Thyroid gland (tissue), 4 donors: ENCODE measurements around the gene COL18A1.

ENCODE experiments used
- POLR2A ChIP-seq, 2 donors: fragments of 450-650 bp; IDR thresholded peaks; one replicate each; pipeline ENCODE4 v1.6.1; 2017; ENCODE audit warnings: antibody characterized with exemption in 2 of 2, mild to moderate bottlenecking in 2 of 2, moderate library complexity in 1 of 2
- TF ChIP-seq, protein P1 (sequence below), 6 experiments: fragments of 200-600 bp in 3 of 6; fragments of 450-650 bp in 3 of 6; sonication (generic) in 3 of 6; IDR thresholded peaks; one replicate each; pipeline ENCODE4 v1.5.1; 2016 to 2019; ENCODE audit warnings: antibody characterized with exemption in 6 of 6, mild to moderate bottlenecking in 2 of 6, inconsistent platforms in 1 of 6, moderate library complexity in 1 of 6

GRCh38 chr21:45377325-45377709 is 27.6 kb upstream of the COL18A1 start:
- TF ChIP-seq, protein P1, sequence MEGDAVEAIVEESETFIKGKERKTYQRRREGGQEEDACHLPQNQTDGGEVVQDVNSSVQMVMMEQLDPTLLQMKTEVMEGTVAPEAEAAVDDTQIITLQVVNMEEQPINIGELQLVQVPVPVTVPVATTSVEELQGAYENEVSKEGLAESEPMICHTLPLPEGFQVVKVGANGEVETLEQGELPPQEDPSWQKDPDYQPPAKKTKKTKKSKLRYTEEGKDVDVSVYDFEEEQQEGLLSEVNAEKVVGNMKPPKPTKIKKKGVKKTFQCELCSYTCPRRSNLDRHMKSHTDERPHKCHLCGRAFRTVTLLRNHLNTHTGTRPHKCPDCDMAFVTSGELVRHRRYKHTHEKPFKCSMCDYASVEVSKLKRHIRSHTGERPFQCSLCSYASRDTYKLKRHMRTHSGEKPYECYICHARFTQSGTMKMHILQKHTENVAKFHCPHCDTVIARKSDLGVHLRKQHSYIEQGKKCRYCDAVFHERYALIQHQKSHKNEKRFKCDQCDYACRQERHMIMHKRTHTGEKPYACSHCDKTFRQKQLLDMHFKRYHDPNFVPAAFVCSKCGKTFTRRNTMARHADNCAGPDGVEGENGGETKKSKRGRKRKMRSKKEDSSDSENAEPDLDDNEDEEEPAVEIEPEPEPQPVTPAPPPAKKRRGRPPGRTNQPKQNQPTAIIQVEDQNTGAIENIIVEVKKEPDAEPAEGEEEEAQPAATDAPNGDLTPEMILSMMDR (IDR thresholded peaks at IDR 0.05) = no peak
- no peak for TF ChIP-seq POLR2A (IDR thresholded peaks at IDR 0.05)
